ENCODE data around the gene MSMP.

The MSMP gene

DNA sequence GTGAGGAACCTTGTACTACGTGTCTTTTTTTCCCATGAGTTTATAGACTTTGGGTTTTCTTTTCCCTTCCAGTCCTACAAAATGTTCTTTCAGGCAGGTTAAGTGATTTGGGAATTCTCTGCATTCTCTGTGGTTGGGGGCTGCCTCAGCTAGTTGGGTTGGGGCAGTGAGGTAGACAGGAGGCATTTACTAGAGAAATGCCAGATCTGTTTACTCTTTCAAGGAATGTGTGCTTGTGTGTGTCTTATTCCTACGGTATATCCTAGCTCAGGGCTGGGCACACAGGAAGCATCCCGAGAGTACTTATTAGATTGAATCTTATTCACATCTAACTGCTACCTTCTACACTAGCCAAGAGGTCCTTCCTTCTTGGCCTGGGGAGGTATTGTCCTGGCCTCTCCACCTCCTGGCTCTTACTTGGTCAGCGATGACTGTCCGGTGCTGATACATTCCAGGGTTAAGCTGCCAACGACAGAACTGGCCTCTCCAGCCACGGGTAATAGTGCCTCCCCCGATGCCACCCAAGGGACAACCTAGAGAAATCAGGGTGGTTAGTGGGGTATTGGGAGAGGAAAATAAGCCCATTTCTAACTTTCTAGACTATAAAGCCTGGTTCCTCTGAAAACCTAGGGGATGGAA is 10.1 kb downstream of the MSMP start:
- DNase-seq (ENCODE audit: low spot score) = no peak

DNA sequence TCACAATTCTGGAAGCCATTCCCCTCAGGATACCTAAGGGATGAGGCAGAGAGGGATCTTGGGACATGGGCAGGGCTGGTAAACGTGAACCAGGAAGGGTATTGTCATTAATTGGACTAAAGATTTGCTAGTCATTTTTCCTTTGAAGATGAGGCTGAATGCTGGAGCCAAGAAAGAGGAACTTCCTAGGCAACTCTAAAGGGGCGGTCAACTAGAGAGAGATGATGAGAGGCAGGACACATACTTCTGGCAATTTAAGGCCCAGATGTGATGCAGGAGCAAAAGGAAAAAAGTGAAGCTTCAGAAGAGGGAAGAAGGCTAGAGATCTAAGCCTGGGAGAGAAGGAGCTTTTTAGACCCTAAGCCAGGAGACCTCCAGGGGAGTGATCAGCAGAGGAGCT is 10.6 kb downstream of the MSMP start:
- no peak for DNase-seq (ENCODE audit: low spot score)

DNA sequence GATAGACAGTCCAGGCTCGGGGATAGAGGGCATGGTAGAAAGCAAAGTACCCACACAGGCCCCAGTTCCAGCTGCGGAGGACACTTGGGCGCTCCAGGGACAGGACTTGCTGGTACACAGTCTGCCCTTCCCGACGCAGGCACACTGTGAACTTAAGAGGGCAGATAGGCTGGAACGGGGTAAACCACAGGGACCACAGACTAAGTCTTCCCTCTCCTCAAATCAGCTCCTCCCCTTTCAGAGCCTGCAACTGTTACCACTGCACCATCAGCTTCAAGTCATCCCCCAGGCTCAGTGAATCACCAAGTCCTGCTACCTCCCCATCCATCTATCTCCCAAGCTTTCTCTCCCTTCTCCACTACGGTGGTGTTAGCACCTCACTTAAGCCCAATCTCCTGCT is 12.3 kb downstream of the MSMP start:
- no peak for DNase-seq (ENCODE audit: low spot score)

DNA sequence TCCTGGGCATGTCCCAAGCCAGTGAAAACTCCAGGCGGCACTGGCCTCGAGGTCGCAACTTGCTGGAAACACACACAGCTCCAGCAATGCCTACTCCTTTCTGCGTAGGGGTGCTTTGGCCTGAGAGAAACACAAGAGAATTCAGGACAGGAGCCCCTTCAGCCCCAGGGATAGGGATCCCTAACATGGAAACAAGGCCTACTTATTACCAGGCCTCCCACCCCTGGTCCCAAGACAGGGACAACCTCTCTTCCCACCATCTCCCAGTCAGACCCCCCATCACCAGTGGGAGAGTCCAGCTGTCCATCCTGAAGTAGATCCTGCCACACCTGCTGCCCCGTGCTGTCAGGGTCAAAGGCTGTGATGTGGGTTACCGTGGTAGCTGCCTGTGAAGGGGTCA is 13.8 kb downstream of the MSMP start:
- DNase-seq (ENCODE audit: low spot score) = no peak

DNA sequence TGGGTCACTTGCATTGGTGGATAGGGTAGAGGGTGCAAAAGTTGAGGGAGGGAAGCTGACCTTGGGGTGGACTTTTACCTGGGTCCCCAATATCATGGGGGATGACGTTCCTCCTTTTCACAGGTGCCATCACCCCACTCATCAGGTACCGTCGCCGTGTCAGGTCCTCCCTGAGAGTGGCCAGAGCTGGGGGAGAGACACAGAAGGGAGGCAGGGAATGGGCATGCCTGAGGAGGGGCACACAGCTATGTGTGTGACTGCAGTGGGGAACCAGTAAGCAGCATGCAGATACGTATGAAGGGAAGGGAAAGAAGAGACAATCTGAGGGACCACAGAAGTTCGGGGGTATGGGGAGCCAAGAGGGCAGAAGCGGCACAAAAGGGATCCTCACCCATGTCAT is 15.2 kb downstream of the MSMP start:
- DNase-seq (ENCODE audit: low spot score) = no peak

DNA sequence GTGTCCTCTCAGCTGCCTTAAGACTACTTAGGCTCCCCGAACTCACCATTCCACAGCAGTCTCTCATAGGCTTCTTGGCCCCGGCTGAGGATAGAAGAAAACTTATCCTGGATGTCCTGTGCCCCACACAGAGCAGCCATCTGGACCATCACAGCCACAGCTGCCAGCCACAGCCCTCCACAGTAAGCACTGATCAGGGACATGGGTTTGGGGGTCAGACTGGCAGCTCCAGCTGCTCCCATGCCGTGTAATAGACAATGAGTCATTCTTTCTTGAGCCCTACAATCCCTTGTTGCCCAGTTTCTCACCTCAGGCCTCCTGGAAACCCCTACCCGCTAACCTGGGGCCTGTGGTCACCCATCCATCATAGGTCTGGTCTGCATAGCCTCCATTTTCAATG is 15.9 kb downstream of the MSMP start:
- no peak for DNase-seq (ENCODE audit: low spot score)

DNA sequence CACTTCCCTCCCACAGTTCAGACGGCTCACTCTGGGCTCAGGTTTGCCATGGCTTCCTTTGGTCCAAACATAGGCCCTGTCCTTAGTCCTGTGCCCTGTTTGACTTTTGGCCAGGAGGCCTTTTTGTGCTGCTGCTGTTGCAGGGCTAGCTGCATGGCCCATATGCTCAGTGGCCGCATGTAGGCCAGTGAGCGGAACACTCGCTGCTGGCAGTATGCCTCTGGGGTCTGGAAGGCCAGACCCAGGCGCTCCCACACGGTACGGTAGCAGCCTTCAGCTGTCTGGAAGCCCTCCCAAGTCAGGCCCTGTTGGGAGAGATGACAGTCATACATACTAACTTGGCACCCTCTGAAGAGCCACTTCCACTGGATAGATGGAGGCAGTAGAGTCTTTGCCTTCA is 16.9 kb downstream of the MSMP start:
- no peak for DNase-seq (ENCODE audit: low spot score)

DNA sequence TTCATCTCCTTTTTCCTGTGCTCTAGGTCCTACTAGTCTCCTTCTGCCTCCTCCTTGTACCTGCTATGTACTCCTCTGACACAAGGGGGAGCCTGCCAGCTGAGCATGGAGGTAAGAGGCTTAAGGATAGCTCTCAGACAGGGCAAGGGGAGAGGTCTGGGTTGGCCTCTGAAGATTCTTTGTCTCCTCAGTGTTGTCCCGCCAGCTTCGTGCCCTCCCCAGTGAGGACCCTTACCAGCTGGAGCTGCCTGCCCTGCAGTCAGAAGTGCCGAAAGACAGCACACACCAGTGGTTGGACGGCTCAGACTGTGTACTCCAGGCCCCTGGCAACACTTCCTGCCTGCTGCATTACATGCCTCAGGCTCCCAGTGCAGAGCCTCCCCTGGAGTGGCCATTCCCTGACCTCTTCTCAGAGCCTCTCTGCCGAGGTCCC is 17.9 kb downstream of the MSMP start:
- peak; percentile 69 for DNase-seq (ENCODE audit: low spot score)

DNA sequence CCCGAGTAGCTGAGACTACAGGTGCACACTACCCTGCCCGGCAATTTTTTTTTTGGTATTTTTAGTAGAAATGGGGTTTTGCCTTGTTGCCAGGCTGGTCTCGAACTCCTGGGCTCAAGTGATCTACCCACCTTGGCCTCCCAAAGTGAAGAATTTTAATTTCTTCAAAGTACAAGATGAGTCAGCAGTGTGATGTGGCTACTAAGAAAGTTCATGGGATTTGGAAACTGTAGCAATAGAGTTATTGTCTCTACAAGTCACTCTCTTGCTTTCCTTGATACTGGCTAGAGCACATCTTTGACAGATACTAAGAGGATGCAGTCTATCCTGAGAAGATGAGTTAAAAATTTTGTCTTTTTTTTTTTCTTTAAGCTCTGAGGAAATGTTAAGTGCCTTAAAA is 20.0 kb downstream of the MSMP start:
- no peak for DNase-seq (ENCODE audit: low spot score)

DNA sequence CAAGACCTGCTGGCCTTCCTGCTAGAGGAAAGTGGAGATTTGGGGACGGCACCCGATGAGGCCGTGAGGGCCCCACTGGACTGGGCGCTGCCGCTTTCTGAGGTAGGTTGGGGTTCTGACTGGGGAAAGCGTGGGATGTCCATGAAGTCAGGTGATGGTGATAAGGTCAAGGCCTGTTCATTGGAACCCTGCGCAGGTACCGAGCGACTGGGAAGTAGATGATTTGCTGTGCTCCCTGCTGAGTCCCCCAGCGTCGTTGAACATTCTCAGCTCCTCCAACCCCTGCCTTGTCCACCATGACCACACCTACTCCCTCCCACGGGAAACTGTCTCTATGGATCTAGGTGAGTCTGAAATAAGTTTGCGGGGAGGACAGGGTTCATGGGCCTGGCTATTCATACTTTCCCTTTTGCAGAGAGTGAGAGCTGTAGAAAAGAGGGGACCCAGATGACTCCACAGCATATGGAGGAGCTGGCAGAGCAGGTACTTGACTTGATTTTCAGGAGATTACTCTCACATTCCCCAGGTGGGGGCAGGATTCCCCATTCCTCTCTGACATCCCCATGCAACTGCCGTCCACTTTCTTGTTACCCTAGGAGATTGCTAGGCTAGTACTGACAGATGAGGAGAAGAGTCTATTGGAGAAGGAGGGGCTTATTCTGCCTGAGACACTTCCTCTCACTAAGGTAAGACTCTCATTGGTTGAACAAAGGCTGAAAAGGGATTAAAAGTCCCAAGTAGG is 21.1 kb downstream of the MSMP start:
- peak; percentile 60 for DNase-seq (ENCODE audit: low spot score)

DNA sequence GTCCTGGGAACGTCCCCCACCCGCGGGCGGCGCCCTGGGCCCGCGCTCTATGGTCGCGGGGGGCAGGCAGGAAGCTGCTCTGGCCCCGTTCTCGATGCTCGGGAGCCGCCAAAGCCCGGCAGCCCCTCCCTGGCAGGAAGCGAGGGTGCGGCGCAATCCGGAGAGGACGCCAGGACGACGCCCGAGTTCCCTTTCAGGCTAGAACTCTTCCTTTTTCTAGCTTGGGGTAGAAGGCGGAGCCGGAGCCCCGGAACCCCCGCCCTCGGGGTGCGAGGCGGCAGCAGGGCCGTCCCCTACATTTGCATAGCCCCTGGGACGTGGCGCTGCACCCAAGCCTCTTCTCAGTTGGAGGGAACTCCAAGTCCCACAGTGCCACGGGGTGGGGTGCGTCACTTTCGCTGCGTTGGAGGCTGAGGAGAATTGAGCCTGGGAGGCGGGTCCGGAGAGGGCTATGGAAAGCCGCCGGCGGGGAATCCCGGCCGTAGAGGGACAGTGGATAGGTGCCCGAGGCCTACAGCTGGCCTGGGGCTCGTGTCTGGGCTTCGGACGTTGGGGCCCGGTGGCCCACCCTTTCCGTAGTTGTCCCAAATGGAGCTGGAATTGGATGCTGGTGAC is 21.8 kb downstream of the MSMP start, which contains the start of the genes CREB3 and TLN1:
Gene CREB3 (plus strand): TSS at position 482 of the 615 bp plus-strand sequence. CDS start 107 bp downstream, at position 589.
Gene TLN1 (minus strand): TSS at position 11 of the 615 bp plus-strand sequence. CDS start 6,501 bp downstream, outside the sequence.
- DNase-seq (ENCODE audit: low spot score) = peak; percentile 95

DNA sequence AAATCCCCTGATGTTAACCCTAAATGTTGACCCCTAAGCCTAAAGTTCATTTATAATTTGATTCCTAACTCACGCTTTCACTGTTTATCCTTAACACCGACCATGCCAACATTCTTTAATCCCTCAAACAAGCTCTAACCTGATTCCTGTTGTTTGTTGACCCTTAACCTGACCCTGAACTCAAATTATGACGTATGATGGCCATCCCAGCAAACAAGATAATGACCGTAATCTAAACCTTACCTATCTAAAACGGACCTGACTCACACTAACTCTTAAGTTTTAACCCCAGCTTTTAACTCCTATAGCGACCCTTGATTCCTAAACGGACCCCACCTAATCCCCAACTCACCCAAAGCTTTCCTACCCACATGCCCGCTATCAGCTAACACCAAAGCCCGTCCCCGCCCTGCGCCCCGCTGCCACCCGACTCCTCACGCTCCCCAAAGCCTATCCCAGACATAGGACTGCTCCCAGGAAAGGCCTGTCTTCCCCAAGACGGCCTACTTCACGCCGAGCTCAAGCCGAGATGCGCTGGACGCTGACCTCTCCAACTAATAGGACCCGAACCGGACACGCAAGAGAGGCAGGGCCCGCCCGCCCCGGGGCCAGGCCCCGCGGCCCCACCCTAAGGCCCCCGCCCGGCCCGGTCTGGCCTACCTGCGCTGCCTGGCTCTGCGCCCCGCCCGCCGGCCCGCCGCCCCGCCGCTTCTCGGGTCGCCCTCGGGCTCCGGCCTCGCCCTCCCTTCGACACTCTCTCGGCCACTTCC is 22.5 kb downstream of the MSMP start:
- no peak for DNase-seq (ENCODE audit: low spot score)

DNA sequence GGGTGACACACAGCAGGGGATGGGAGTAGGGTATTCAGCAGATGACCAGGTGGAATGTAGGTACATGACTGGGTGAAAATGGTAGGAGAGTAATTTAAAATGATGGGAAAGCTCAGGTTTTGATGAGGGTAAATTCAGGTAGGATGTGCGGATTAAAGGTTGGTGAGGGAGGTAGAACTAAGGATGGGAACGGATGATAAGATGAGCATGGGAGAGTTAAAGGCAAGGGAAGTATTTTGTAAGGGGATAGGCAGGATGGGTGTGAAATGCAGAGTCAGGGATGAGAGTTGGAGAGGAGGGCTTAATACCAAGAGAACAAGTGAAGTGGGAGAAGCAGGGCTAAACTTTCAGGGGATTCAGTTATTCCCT is 23.6 kb downstream of the MSMP start:
- DNase-seq (ENCODE audit: low spot score) = no peak

DNA sequence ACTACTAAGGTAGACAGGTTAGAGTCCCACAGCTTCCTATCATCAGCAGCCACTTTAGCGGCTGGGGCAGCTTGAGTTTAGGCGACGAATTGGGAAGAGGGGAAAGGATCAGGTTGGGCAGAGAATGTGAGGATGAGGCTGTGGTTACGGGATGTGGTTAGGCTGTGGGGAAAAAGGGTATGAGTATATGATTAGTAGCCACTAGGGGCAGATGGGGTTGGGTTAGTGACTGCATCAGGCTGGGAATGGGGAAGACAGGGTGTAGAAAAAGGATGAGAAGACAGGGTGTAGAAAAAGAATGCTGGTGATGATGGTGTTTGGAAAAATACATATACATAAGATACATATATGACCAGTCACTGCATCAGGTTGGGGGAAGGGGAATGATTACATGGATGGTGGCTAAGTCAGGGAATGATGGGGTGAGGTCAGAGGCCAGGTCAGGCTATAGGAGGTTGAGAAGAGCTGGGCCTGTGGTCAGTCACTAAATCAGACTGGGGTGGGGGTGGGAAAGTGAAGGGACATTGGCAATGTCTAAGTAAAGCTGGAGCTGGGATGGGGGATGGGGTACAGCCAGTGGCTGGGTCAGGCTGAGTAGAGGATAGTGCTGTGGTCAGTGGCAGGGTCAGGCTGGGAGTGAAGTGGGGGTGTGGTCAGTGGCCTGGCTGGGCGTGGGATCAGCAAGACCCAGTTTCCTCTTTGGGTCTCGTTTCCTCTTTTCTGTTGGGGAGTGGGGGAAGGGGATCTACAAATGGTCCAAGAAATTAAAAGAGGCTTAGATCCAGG is 24.2 kb downstream of the MSMP start:
- peak; percentile 83 for DNase-seq (ENCODE audit: low spot score)

DNA sequence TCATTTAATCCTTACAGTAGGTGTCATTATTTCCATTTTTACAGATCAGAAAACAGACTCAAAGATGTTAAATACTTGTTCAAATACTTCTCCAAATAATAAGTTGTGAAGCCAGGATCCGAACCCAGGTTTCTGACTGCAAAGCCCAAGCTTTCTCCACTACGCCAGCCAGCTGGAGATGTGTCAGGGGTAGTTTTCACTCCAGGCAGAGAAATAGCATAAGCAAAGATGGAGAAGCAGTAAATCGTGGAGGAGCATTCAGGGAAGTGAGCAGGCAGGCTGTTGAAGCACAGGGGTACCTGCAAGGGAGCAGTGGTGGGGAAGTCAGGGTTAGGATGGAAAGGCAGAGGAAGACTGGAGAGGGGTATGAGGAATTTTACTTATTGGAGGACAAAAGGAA is 25.0 kb downstream of the MSMP start:
- DNase-seq (ENCODE audit: low spot score) = no peak

DNA sequence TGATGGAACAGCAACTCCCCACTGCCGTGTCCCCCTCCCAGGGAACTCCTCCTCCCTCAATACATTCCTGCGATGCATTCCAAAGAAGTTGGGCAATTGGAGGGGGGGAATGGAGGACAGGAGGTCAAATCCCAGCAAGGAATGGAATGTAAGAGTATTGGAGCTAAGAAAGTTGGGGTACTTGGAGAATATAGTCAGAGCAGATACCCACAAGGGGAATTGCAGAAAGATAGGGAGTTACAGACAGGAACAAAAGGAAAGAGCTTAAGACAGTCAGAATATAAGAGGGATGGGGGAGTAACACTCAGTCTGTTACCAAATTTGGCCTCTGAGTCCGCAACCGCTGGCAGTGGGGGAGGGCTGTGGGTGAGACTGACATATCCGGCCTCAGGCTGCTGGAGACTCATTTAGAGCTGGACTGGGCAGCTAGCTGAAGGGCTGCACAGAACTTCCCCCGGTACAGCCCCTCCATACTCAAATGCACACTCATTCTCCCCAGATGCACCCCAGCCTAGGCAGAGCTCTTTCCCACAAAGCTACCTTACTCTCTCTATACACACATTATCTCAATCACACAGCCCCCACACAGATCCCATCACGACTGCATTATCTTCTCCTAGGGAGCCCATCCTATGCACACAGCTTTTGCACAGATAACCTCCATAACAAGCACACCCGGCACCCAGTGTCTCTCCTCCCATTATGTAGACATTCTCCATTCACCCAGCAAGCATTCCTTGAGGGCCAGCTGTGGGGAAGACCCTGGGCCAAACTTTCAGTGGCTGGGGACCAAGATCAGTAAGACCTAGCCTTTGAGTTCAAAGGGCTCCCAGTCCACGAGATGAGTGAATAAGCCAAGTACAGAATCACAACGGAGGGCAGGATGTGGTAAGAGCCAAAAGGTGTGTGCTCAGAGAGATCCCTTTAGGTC is 25.8 kb downstream of the MSMP start:
- peak; percentile 56 for DNase-seq (ENCODE audit: low spot score)

DNA sequence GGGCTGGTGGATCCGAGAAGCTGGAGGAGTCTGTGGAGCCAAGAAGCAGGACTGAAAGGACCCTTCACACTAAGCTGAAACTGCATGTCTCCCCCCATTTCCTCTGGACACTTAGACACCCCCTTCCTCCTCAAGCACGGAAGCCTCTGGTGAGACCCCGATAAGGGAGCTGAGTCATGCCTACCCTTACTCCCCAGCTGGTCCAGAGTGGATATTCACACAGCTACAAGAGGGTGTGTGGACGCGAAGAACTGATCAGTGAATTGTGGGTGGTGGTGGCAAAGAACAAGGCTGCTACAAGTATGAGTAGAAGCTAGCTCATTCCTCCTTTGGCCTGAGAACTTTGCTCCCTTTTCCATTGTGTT is 26.4 kb downstream of the MSMP start:
- DNase-seq (ENCODE audit: low spot score) = no peak

DNA sequence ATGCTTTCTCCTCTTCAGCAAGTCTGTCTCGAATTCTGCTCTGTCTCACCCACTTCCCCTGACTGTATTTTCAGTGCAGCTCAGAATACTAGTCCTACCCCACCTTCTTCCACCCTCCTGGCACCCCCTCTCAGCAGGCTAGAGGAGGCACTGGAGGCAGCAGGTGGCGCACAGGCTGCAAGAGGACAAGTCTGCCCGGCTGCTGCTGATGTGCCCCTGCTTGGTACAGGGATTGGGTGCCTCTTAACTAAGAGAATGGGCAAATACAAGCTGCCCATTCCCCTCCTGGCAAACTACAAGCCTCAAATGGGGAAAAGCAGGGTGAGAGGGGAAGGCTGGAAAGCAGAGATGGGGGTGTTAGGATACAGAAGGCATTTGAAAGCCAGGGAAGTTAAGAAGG is 27.1 kb downstream of the MSMP start:
- DNase-seq (ENCODE audit: low spot score) = no peak

DNA sequence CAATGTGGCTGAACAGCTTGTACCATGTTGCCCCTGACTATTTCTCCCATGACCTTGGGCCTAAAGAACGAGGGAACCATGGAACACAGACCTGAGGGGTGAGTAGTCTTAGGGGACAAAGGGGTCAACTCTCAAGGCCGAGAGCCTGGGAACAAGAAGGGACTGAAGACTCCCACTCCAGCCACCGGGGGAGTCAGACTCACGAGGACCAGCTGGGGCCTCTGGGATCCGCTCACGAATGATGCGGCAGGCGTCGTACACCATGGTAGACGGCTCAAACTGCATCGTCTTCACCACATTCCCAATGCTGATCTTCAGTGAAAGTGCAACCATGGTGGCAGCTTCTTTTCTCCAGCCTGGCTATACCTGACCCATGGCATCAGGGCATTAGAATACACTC is 28.7 kb downstream of the MSMP start:
- no peak for DNase-seq (ENCODE audit: low spot score)

DNA sequence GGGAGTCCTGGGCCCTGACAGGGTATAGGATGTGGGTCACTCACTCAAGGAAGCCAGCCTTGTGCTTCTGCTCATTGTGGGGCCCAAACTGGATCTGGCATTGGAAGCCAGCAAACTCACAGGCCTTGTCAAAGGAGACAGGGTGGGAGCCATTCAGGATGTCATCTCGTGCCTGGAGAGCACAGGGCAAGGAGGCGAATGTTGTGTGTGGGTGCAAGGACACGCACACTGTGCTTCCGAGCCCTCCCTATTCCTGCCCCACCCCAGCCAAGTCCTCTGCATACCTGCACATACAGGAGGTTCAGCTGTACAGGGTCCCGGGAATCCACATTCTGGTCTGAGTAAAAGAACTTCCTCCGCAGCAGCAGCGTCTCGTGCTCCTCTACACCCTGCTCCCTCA is 30.2 kb downstream of the MSMP start:
- DNase-seq (ENCODE audit: low spot score) = no peak

DNA sequence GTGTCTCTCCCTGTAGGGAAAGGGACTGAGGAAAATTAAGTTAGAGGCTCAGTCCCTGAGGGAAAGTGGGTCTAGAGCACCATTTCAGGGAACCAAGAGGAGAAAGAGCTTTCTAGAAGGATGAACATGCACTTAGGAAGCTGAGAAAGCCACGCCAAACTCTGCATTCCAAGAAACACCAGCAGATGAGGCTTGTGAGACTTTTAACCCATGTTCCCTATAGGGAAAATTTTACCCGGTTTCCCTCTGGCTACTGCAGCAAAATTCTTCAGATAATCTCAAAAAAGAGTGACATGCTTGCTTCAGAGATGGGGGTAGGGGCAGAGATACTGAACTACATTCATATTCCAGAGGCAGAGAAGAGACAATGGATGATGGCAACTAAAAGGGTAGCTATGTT is 30.6 kb downstream of the MSMP start:
- no peak for DNase-seq (ENCODE audit: low spot score)

All from HuH-7.5 (cell line).